Stimulated activated CD8-positive, alpha-beta memory T cell treated with anti-CD3 and anti-CD28 coated beads, Interleukin-15, amount 100 ng/mL, for 48 hours (primary cell): Measurements from ENCODE around the gene CREB5.

Source experiments
- DNase-seq, 2 donors: peaks; one replicate each; pipeline ENCODE4 v3.0.0-alpha.2; 2020; ENCODE audit warnings: low read depth in 2 of 2

CREB5 gene

GRCh38 chr7:28434510-28434909 lies 22.2 kb downstream of the CREB5 start:
- no peak for DNase-seq

- DNase-seq, result no peak
Measured at GRCh38 chr7:28435152-28435551, 22.8 kb downstream of the CREB5 start.

- no peak for DNase-seq
Measured at GRCh38 chr7:28435732-28436378, 23.5 kb downstream of the CREB5 start.

GRCh38 chr7:28440055-28440601 lies 27.8 kb downstream of the CREB5 start:
- no peak for DNase-seq

GRCh38 chr7:28442540-28443420 lies 30.5 kb downstream of the CREB5 start:
- no peak for DNase-seq

GRCh38 chr7:28446131-28446530 lies 33.8 kb downstream of the CREB5 start:
- DNase-seq, result no peak

- DNase-seq, result no peak
Measured at GRCh38 chr7:28447071-28447470, 34.8 kb downstream of the CREB5 start.

GRCh38 chr7:28448708-28449107 lies 36.4 kb downstream of the CREB5 start:
- no peak for DNase-seq

- DNase-seq, result no peak
Measured at GRCh38 chr7:28452681-28453080, 40.4 kb downstream of the CREB5 start.

- DNase-seq, result no peak
Measured at GRCh38 chr7:28455486-28455885, 43.2 kb downstream of the CREB5 start.

- DNase-seq, result no peak
Measured at GRCh38 chr7:28456044-28456443, 43.7 kb downstream of the CREB5 start.

- no peak for DNase-seq
Measured at GRCh38 chr7:28458732-28459131, 46.4 kb downstream of the CREB5 start.

- DNase-seq, result no peak
Measured at GRCh38 chr7:28459306-28459705, 47.0 kb downstream of the CREB5 start.

- no peak for DNase-seq
Measured at GRCh38 chr7:28465697-28466096, 53.4 kb downstream of the CREB5 start.

- DNase-seq, result no peak
Measured at GRCh38 chr7:28466341-28466740, 54.0 kb downstream of the CREB5 start.

GRCh38 chr7:28466885-28467284 lies 54.6 kb downstream of the CREB5 start:
- no peak for DNase-seq

- DNase-seq, result no peak
Measured at GRCh38 chr7:28469562-28469961, 57.2 kb downstream of the CREB5 start.

GRCh38 chr7:28470344-28470743 lies 58.0 kb downstream of the CREB5 start:
- DNase-seq, result no peak

GRCh38 chr7:28472332-28472731 lies 60.0 kb downstream of the CREB5 start:
- DNase-seq, result no peak

- DNase-seq, result no peak
Measured at GRCh38 chr7:28473571-28474281, 61.4 kb downstream of the CREB5 start.

GRCh38 chr7:28474282-28474638 lies 61.9 kb downstream of the CREB5 start:
- no peak for DNase-seq

- no peak for DNase-seq
Measured at GRCh38 chr7:28474640-28475039, 62.3 kb downstream of the CREB5 start.
